NCI-H69 (cell line): ENCODE results near the gene TMEM92.
"Not testable (repeated sequence)": the region's sequence is repeated elsewhere in the genome, so short reads cannot be mapped to it uniquely, and the experiment has no call there.

ENCODE experiments used
- DNase-seq: peaks from one replicate; lab custom pipeline; 2025; lab: John Stamatoyannopoulos, UW

Gene TMEM92

DNA sequence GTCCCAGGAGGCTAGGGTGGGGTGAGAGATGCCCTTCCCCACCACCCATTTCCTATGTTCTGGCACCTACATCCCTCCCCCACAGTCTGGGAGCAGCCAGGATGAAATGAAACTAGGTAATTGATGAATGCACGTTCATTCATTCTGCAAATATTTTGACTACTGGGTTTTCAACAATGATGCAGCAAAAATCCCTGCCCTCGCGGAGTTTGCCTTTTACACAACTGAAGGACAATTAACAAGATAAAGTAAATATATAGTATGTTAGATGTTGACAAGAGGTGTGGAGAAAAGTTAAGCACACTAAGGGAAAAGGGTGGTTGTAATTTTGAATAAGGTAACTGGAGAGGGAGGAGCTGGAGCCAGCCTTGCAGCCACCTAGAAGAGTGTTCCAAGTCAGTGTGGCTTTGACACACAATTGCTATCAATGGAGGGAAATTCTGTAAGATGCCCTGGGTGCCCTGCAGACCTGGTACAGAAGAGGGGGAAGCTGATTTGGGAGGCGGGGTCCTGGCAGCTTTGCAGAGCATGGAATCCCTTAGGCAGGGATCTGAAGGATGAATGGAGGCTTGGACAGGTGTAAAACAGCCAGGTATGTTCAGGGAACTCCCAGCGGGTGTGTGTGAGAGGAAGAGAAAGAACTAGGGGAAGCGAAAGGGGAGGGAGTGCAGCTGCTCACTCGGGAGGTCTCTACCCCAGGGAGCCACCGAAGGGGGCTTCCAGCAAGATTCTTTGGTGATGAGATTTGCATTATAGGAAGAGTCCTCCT lies 2.5 kb downstream of the TMEM92 start:
- peak; percentile 53 for DNase-seq

DNA sequence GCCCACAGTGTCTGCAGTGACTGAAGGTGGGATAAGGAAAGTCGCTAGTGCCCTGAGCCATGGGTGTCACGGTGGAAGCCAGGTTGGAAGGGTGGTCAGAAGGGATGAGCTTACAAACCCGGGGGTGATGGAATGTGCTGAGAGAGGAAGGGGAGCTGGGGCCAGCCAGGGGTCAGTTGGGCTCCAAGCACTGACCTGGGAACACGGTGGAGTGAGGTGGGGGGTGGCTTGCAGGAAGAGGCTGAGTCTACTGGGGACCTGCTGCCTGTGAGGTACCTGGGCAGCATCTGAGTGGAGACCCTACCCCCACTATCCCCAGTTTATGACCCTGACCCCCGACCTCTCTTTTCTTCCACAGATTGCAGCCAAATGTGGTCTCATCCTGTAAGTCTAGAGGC lies 3.1 kb downstream of the TMEM92 start:
- no peak for DNase-seq

DNA sequence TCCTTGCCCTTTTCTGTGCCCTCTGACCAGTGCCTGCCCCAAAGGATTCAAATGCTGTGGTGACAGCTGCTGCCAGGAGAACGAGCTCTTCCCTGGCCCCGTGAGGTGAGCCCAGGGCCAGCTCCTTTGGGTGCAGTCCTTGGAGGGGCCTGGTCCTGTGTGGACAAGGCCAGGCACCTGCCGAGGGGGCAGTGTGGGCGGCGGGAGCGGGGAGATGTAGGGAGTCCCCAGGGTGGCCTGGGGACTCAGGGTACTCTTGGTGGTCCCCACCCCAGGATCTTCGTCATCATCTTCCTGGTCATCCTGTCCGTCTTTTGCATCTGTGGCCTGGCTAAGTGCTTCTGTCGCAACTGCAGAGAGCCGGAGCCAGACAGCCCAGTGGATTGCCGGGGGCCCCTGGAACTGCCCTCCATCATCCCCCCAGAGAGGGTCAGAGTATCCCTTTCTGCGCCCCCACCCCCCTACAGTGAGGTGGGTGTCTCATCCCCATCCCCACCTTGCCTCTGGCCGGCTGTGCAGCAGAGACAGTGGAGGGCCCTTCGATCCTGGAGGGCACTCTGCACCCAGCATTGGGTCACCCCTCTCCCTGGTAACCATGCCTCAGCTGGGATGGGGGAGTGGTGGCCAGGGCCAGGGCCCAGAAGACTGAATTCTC lies 4.4 kb downstream of the TMEM92 start:
- DNase-seq: no peak

DNA sequence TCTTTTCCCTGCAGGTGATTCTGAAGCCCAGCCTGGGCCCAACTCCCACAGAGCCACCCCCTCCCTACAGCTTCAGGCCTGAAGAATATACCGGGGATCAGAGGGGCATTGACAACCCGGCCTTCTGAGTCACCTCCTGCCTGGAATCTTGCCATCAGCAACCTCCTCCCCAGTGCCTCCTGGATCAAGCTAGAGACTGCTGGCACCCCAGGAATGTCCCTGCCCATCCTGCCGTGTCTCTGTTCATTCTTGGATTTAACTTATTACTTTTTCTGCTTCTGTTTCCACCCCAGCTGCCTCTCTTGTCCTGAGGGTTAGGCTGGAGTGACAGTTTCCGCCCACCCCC lies 4.9 kb downstream of the TMEM92 start:
- no peak for DNase-seq

DNA sequence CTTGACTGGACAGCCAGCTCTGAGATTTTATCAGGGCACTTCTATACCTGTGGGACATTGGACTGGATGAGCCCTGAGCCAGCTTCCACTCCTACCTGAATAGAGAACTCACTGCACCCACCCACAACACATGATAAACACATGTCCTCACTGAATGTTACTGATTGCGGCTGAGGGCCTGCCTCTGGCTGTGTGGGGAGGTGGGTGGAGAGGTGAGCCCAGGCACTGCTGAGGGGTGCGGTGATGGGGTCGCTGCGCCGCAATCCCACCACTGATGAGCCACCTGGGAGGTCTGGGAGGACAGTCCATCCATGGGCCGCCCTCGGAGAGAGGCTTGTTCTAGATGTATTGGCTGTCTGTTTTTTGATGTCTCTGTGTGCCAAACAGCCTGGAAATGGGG lies 5.4 kb downstream of the TMEM92 start:
- no peak for DNase-seq

DNA sequence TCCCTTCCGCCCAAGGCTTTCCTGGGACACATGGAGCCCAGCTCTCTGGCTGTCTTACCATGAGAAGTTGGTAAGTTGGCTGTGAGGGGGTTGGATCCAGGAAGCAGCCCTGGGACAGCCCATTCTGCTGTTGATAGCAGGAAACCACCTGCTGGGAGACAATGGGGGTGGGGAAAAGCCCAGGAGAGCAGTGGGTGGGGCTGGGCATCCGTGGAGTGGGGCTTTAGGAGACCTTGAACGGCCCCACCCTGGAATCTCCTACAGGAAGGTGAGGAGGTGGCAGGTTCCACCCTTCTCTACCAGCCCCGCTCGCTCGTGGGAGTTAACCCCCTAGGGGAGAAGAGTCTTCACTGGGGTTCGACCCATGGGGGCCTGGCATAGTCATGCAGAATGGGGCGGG lies 5.8 kb downstream of the TMEM92 start:
- peak; percentile 39 for DNase-seq

DNA sequence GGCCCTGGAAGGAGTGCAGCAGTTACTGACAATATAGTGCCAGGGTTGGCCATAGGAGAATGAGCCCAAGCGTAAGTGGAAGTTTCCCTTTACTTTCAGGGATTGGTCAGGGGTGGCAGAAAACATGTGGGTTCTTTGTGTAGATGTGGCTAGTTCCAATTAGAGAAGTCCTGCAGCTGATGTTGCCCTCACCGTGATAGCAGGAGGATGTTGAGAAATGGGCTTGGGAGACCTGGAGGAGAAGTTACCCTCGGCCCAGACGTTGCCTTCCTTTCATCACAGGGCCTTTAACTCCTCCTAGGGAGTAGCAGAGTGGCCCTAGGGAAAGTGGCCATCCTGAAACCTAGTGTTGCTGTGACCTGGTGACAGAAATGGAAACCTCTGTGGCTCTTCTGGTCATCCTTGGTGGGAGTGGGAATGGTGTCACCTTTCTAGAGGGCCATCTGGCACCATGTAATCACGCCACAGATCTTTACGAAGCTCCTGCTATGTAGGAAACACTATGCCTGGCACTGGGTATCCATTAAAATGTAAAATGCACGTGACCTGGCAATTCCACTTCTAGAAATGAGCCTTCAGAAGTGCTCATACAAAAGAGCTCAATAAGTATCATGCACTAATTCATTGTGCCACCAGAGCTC lies 6.7 kb downstream of the TMEM92 start:
- no peak for DNase-seq

DNA sequence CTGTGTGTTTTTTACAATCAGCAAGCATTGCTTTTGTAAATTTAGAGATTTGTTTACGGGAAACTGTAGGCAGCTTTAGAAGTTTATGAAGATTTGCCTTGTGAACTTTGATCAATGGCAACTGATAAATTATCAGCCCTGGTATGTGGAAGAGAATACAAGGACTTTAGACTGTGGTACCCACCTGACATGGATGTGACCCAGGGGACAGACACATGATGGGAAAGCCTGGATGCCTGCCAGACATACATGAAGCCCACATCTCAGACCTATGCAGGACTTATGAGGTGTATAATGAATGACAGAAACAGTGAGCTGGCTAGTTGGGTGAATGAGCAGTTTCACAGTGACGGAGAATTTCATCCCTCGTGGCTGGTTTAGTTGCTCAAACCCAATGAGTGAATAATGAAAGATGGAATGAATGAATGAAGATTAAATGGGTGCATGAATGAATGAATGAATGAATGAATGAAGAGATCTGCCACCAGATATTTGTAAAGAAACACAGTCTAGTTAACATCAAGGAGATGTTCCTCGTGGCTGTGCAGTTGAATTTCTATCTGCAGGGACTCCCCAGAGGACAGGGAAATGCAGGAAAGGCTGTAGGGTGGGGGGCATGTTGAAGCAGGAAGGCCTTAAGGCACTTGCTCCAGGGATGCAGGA lies 7.6 kb downstream of the TMEM92 start:
- DNase-seq: no peak

DNA sequence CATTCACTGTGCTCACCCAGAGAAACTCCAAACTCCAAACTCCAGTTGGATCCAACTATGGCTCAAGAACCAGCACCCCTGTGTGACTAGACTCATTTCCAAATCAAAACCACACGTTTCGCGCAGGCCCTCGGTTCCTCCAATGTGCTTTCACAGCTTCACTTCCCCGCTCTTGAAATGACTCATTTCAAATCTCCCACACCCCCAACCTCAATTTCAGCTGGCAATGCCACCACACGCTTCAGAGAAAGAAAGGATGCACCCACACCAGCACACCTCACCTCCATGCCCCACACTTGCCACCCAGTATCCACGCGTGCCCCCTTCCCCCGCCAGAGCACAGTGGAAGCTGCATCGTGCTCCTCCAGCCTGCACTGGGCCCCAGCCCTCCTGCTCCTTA lies 9.0 kb downstream of the TMEM92 start:
- DNase-seq: no peak

DNA sequence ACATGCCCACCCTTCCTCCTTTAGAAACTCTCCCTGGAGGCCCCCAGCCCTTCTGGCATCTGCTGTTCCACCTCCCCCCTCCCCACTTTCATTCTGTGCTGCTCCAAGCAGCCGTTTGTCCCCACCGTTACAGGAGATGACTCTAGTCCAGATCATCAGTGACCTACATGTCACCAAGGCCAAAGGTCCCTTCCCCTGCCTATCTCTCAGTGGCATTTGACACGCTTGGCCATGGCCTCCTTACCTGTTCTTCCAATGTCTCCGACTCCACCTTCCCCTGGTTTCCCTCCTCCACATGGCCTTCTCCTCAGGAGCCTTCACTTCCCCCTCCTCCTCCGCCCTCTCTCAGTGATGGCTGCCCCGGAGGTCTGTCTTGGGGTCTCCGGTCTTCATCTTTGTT lies 9.4 kb downstream of the TMEM92 start:
- no peak for DNase-seq

DNA sequence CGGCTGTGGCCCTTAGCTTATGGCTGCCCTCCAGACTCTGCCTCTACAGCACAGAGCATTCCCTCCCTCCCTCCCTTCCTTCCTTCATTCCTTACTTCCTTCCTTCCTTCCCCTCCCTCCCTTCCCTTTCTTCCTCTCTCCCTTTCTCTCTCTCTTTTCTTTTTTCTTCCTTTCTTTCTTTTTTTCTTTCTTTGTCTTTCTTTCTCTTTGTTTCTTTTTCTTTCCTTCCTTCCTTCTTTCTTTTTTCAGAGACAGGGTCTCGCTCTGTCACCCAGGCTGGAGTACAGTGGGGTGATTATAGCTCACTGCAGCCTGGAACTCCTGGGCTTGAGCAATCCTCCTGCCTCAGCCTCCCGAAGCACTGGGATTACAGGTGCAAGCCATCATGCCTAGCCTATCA lies 11.7 kb downstream of the TMEM92 start:
- no peak for DNase-seq

DNA sequence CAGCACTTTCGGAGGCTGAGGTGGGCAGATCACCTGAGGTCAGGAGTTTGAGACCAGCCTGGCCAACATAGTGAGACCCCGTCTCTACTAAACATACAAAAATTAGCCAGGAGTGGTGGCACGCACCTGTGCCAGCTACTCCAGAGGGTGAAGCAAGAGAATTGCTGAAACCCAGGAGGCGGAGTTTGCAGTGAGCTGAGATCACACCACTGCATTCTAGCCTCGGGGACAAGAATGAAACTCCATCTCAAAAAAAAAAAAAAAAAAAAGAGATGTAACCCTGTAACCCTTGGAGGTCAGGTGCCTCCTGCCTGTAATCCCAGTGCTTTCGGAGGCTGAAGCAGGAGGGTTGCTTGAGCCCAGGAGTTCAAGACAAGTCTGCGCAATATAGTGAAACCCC lies 13.0 kb downstream of the TMEM92 start:
- not testable (repeated sequence) for DNase-seq

DNA sequence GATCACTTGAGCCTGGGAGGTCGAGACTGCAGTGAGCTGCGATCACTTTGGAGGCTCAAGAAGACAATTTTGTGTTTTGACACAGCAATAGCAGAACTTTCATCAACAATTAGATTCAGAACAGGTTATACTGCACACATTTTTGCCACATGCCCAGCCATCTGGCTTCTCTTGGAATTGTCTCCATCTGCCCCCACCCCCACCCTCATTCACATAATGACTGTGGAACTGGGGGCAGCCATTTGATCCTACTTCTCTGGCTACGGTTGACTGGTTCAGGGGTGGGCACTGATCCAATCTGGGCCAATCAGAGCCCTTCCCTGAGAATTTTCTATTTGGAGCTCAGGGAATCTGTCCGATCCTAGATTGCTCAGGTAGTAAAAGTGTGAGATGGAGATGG lies 14.0 kb downstream of the TMEM92 start:
- peak; percentile 62 for DNase-seq

DNA sequence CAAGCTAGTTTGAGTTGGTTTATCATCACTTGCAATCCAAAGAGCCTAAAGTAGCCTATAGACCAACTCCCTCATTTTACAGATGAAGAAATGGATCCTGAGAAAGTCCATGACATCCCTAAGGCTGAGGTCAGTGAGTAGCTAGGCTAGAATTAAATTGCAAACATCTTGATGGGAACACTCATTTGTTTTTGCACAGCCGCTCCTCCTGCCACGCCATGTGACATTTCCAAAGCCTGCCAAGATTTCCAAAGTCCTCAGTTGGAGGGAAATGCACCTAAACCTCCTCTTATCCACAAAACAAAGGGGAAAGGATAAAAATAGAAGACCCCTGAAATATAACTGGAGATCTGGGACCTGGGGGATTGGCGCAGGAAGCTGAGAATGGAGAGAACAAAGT lies 15.0 kb downstream of the TMEM92 start:
- no peak for DNase-seq

DNA sequence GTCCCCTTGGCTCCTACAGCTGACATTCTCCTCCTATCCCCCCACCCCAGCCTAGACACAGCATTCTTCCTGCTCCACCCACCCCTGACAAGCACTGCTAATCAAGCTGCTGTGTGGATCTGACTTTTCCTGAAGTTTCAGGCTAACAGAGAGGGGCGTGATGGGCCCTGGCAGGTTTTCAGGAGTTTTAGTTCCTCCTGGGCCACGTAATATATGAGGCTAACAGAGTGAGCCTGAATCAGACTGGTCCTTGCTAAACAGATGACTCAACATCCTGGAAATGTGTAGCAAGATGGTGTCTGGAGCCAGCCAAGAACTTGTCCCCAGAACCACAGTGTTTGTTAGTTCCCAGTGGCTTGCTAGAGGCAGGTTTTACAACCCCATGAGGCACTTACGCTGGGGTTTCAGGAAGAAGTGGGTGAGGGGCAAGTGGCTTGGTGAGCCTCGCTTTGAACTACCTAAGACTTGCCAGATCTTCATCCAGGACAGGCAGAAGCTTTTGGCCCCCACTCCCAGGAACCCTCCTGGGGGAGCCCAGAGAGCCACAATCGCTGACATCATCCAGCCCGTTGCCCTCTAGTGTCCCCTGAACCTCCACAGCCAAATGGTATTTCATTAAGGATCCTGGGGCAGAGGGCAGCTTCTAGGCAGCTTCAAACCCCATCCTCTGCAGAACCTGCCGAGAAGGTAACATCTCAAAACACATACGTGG lies 15.9 kb downstream of the TMEM92 start:
- peak; percentile 26 for DNase-seq

DNA sequence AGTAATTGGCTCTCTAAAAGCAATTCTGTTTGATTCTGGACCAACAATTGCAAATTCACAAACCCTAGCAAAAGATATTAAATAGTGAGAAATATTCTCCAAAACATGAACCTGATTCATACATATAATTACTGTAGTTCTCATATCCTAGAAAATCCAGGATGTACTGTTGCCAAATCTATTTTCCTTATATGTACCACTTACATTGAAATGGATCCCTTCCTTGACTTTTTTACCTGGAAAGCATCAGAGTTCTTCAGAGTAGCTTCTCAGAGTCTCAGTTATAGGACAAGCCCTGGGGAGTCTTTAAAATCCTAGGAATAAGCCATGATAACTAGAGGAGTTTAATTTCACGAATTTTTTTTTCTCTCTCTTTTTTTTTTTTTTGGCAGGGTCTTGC lies 16.7 kb downstream of the TMEM92 start:
- DNase-seq: no peak

DNA sequence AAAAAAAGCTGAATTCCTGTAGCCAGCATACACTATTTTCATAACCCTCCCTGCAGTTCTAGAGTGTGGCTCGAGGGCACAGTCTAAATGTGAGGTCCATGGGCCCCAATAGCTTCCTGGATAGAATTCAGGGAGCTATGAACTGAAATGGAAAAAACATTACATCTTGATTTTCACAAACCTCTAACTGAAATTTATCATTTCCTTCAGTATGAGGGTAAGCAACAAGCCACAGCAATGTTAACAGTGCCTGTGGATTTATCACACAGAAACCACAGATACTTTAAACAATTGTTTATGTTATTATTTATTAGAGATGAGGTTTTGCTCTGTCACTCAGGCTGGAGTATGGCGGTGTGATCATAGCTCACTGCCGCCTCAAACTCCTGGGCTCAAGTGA lies 18.2 kb downstream of the TMEM92 start:
- no peak for DNase-seq

DNA sequence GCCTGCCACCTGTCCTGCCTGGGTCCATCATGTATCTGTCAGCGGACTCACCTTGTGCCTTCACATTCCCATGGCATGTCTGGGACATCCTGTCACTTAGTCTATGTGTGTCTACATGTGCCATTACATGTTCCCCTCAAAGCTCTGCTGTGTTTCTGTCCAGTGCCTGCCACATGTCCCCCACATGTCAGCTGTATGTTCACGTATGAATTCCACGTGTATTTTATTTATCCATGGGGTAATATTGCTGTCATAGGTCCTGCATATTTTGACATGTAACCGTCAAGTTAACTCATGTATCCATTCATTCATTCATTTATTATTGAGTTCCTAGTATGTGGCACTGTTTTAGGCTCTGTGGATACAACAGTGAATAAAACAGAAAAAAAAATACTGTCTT lies 20.8 kb downstream of the TMEM92 start:
- no peak for DNase-seq

DNA sequence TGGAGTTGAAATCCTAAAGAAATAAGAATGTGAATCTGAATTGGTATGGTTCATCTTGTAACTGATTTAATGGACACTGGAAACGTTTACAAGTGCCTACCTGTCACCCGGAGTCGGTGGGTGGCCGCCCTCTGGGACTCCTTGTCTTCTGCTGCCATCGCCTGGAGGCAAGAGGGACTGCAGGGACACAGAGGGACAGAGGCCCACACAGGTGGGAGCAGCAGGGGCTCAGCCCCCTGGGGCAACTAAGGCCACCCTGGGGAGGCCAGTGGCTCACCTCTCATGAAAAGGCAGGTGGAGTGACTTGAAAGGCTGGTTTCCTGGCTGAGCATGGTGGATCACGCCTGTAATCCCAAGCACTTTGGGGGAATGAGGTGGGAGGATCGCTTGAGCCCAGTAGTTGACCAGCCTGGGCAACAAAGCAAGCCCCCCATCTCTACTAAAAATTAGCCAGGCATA lies 23.2 kb downstream of the TMEM92 start:
- DNase-seq: peak; percentile 90

DNA sequence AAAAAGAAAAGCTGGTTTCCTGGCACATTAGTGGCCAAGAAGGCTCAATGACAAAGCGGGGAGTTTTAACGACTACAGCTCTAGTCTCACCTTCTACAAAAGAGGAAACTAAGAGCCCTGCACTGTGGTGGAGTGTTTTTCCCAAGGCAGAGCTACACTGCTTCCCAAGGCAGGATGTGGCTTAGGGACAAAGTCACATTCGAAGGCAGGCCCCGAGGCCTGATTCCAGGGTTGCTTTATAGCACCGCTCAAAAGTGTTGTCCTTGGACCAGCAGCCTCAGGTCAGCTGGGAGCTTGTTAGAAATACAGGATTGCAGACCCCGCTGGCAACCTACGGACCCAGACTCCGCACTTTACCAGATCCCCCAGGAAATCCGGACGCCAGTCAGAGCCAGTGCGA lies 23.8 kb downstream of the TMEM92 start:
- peak; percentile 16 for DNase-seq

DNA sequence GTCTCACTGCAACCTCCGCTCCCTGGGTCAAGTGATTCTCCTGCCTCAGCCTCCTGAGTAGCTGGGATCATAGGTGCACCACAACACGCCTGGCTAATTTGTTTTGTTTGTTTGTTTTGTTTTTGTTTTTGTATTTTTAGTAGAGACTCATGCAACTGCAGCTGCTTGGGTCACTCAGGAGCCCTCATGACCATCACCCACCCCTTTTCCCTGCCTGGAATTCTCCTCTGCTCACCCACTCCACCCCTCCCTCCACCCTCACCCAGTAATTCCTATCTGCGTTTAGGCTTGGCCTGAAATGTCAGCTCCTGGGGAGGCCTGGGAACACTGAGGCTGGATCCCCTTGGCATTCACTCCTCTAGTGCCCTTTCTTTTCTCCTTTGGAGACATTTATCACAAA lies 25.5 kb downstream of the TMEM92 start:
- DNase-seq: no peak

DNA sequence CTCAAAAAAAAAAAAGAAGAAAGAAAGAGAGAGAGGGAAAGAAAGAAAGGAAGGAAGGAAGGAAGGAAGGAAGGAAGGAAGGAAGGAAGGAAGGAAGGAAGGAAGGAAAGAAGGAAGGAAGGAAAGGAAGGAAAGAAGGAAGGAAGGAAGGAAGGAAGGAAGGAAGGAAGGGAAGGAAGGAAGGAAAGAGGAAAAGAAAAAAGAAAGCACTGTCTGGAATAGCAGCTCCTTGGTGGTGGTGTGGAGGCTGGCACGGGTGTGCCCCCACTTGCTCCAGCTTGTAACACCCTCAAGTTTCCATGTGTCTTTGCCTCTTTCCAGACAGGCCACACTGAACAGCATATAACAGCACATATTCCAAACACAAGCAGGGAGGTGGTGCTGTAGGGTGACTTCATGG lies 26.6 kb downstream of the TMEM92 start:
- DNase-seq: not testable (repeated sequence)
